HG03469 (cell line): ENCODE data around the gene NCKAP5L.

Experiments used
- ATAC-seq: cut with Tn5 transposase; IDR thresholded peaks from one replicate; pipeline ENCODE4 v1.9.1; 2021; ENCODE audit warnings: mild to moderate bottlenecking, moderate library complexity, moderate number of reproducible peaks; ENCODE audit not compliant: unreplicated experiment

Gene NCKAP5L

GRCh38 chr12:49825971-49826421 is 2.2 kb downstream of the NCKAP5L start:
- no peak for ATAC-seq

GRCh38 chr12:49825360-49825970 is 2.7 kb downstream of the NCKAP5L start:
- no peak for ATAC-seq

- ATAC-seq = no peak
Observed at GRCh38 chr12:49824895-49825294, 3.3 kb downstream of the NCKAP5L start.

DNA sequence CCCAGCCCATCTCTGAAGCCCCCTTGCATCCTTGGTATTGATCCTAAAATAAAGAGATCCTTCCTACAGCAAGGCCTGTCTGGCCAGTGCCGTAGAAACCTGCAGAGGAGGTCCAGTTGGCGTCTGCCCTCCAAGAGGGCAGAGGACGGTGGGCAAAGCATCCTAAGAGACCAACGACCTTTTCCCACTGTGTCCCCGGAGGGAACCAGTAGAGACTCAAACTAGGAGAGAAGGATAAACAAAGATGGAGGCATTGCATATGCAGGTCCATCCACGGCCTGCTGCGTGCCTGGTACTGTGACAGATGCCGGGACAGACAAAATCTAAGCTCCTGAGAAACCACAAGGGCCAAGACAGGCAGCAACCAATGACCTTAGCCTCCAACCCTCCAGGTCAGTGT is 3.8 kb downstream of the NCKAP5L start:
- no peak for ATAC-seq

DNA sequence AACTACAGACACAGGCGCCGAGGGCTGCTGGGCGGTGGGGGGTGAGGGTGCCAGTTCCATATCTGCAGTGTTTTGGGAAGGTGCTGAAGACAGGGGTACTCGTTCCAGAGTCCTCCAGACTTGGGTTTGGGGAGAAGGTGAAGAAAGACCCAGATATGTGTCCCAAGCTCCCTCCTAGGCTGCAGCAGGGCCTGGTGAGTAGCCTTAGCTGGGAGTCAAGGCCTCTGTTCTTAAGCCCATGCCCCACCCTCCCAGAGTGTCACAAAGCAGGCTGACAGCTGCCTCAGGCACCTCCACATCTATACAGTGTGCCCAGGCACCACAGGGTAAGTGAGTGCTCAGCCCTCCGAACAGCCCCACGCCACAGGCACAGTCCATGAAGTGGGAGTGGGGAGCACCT is 4.3 kb downstream of the NCKAP5L start:
- ATAC-seq = no peak

- ATAC-seq = no peak
Observed at GRCh38 chr12:49823350-49823749, 4.9 kb downstream of the NCKAP5L start.

GRCh38 chr12:49821373-49822287 is 6.6 kb downstream of the NCKAP5L start:
- no peak for ATAC-seq

GRCh38 chr12:49819786-49820185 is 8.4 kb downstream of the NCKAP5L start:
- ATAC-seq = no peak

GRCh38 chr12:49818241-49818895 is 9.8 kb downstream of the NCKAP5L start:
- no peak for ATAC-seq

- no peak for ATAC-seq
Observed at GRCh38 chr12:49813131-49813530, 15.1 kb downstream of the NCKAP5L start.

DNA sequence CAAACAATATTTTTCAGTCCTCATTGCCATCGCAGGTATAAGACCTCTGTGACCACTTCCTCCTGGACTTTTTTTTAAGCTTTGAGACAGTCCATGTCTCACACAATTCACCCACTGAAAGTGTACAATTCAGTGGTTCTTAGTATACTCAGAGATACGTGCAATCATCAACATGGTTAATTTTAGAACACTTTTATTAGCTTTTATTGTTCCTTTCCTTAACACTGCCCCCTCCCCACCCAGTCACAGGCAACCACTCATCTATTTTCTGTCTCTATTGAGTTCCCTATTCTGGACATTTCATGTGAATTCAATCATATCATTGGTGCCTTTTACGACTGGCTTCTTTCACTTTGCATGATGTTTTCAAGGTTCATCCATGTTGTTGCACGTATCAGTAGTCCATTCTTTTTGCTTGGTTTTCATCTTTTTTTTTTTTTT is 16.2 kb downstream of the NCKAP5L start:
- no peak for ATAC-seq

GRCh38 chr12:49811136-49811535 is 17.1 kb downstream of the NCKAP5L start:
- no peak for ATAC-seq

DNA sequence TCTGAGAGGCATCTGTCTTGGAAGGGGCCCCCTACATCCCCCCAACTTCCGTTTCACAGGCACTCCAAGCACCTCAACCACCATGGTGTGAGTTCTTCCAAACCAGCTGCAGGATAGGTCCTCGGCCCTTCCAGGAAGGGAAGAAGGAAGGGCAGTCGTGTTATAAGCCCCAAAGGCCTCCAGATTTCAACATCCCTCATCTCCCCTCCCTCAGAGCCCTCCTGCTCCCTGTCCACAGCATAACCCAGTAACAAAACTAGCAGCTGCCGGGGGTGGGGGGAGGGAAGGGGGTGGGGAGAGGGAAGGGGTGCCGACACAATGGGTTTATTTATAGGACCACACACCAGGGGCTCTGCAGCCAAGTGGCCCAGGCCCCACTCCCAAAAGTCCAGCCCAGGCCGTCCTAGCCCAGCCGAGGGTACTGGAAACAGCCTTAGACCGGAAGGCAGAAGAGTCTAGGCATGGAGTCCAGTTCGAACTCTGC is 18.3 kb downstream of the NCKAP5L start:
- no peak for ATAC-seq

DNA sequence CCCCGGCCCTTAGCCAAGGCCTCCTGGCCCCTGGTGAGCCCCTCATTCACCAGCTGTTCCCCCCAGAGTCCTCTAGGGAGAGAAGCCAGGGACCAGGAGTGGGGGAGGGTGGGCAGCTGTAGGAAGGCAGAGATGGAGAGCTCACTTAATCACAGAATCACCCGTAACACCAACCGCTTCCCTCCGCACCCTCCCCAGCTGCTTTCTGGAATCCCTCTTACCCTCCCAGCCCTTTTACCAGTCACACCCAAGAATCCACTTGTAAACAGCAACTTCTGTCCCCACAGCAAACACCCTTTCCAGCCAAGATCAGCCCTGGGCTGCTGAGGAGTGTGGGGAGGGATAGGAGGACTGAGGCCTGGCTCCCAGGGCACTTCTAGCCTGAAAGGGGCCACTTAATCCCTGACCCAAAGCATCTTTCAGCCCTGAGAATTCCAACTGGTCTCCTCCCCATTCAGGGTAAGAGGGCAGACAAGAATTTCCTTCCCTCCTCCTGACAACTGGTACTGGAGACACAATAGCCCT is 18.8 kb downstream of the NCKAP5L start:
- no peak for ATAC-seq

DNA sequence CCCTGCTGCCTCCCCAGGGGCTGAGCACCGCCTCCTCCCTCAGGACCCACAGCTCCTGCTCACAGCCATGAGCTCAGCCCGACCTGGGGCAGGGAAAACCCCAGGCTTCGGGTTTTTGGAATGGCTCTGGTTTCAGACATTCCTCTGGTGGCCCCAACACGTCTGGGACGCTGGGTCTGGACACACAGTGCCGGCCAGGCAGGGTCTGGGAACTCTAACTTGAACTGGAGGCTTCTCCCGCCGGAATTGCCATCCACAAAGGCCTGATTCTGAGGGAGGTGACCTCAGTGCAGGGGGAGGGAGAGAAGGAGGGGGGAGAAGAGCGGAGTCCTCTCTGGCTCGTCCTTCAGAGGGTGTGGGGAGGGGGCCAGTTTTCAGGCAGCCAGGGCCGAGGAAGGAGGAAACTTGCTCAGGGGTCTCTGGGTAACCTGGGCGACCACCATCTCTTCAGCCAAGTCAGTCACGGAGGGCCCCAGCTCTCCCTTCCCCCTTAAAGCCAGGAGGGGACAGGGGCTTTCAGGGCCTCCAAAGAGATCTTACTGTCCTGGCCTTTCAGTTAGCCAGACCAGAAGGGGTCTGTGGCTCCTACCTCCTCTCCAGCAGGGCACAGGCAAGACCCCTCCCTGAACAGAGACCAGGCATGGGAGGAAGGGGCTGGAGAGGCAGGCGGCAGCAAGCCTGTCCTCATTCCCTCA is 19.4 kb downstream of the NCKAP5L start:
- ATAC-seq = no peak

DNA sequence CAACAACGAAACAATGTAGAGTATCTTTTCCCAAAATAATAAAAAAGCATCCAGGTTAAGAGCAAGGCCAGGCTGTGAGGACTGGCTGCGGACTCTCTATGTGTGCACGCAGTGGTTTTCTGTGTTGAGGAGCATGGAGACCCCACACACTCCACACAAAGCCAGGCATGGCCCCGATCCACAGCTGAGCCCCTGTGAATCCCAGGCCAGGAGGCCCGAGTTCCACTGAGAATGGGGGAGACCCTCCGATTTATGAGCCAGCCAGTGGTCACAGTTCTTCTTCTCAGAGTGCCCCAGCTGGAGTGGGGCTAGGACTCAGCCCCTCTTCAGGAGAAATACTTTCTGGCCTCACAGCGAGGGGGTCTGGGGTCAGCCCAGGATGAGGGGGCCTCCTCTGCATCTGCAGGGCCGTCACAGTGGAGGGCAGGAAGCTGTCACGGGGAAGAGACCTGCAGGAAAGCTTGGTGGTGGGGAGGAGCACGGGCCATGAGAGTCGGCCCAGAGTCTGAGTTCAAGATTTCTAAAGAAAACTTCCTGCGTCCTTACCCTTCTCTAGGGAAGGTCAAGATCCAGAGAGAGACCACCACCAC is 20.1 kb downstream of the NCKAP5L start:
- ATAC-seq = no peak

DNA sequence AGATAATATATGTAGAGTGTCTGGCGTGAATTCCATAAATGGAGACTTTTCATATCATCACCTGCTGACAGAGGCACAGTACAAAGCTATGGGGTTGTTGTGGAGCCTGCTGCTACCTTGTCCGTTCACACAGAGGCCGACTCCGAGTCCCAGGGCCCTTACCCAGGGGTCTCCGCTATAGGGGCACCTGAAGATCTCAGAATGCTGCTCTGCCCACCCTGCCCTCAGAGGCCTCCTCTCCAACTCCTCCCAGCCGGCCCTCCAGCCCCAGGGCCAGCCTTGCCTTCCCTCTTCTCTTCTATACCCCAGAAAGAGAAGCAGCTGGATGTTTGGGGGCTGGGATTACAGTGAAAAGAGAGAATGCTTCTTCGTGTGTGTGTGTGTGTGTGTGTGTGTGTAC is 21.3 kb downstream of the NCKAP5L start:
- no peak for ATAC-seq

GRCh38 chr12:49806321-49806813 is 21.8 kb downstream of the NCKAP5L start:
- ATAC-seq = no peak

DNA sequence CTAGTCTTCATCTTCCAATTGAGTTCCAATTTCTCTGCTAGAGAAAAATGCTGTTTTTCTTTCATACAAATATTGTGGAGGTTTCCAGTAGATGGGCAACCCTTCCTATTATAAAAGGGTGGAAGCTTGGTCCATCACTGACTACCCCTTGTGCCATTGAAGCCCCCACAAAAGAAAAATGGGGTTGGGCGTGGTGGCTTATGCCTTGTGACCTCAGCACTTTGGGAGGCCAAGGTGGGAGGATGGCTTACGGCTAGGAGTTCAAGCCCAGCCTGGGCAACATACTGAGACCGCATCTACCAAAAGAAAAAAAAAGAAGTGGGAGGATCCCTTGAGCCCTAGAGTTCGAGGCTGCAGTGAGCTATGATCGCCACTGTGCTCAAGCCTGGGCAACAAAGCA is 22.8 kb downstream of the NCKAP5L start:
- no peak for ATAC-seq

- no peak for ATAC-seq
Observed at GRCh38 chr12:49804821-49805220, 23.4 kb downstream of the NCKAP5L start.
